GM21825 (cell line): ENCODE measurements around the gene RBM5.

Experiments
- ATAC-seq: cut with Tn5 transposase; IDR thresholded peaks from one replicate; pipeline ENCODE4 v1.9.1; 2021; ENCODE audit warnings: mild to moderate bottlenecking, moderate library complexity; ENCODE audit not compliant: unreplicated experiment

RBM5 gene

GRCh38 chr3:50138266-50139200, 49.8 kb downstream of the RBM5 start:
- no peak for ATAC-seq

GRCh38 chr3:50139308-50139707, 50.6 kb downstream of the RBM5 start:
- no peak for ATAC-seq

GRCh38 chr3:50139718-50140423, 51.2 kb downstream of the RBM5 start:
- no peak for ATAC-seq

- no peak for ATAC-seq
Observed at GRCh38 chr3:50140990-50141389, 52.3 kb downstream of the RBM5 start.

GRCh38 chr3:50146316-50146901, 57.7 kb downstream of the RBM5 start:
- no peak for ATAC-seq

- ATAC-seq: no peak
Observed at GRCh38 chr3:50147016-50147415, 58.3 kb downstream of the RBM5 start.

- no peak for ATAC-seq
Observed at GRCh38 chr3:50147447-50147846, 58.7 kb downstream of the RBM5 start.

- ATAC-seq: no peak
Observed at GRCh38 chr3:50147861-50148260, 59.1 kb downstream of the RBM5 start.

GRCh38 chr3:50150404-50150750, 61.7 kb downstream of the RBM5 start:
- no peak for ATAC-seq

- no peak for ATAC-seq
Observed at GRCh38 chr3:50150863-50151686, 62.4 kb downstream of the RBM5 start.

- no peak for ATAC-seq
Observed at GRCh38 chr3:50151728-50152127, 63.0 kb downstream of the RBM5 start.

GRCh38 chr3:50153782-50154475, 65.2 kb downstream of the RBM5 start:
- ATAC-seq: no peak

GRCh38 chr3:50154476-50154839, 65.7 kb downstream of the RBM5 start:
- peak; percentile 18 for ATAC-seq

GRCh38 chr3:50154840-50155490, 66.2 kb downstream of the RBM5 start, which contains the start of gene SEMA3F:
Gene SEMA3F (plus strand): TSS chr3:50155324. CDS start chr3:50159623, 4,299 bp downstream.
- peak; percentile 70 for ATAC-seq

- ATAC-seq: no peak
Observed at GRCh38 chr3:50155491-50155878, 66.8 kb downstream of the RBM5 start.

- ATAC-seq: no peak
Observed at GRCh38 chr3:50155891-50156290, 67.2 kb downstream of the RBM5 start.

GRCh38 chr3:50156549-50157493, 68.1 kb downstream of the RBM5 start:
- ATAC-seq: no peak

GRCh38 chr3:50157827-50158529, 69.3 kb downstream of the RBM5 start:
- no peak for ATAC-seq
